Upper lobe of right lung (tissue), 1 donor: ENCODE data around the gene SOX2. TPM values are rescaled to one million over a fixed set of nuclear protein-coding genes. Genes with fewer than 3 reads are reported as not detected.

Experiments
- ATAC-seq: fragments of 200-7000 bp; cut with Tn5 transposase; one replicate; pipeline ENCODE4 v1.9.1; 2020; ENCODE audit warnings: mild to moderate bottlenecking, moderate library complexity
- DNase-seq: peaks from one replicate; pipeline ENCODE4 v3.0.0-alpha.2; 2020
- H3K27ac ChIP-seq: fragments of 200-600 bp; one replicate; pipeline ENCODE4 v1.8.0; 2022
- H3K27me3 ChIP-seq: fragments of 200-600 bp; one replicate; pipeline ENCODE4 v1.8.0; 2022; ENCODE audit warnings: mild to moderate bottlenecking
- H3K36me3 ChIP-seq: fragments of 200-600 bp; one replicate; pipeline ENCODE4 v1.8.0; 2022
- H3K4me1 ChIP-seq: fragments of 200-600 bp; one replicate; pipeline ENCODE4 v1.8.0; 2022
- H3K4me3 ChIP-seq: fragments of 200-600 bp; one replicate; pipeline ENCODE4 v1.8.0; 2022; ENCODE audit warnings: mild to moderate bottlenecking
- H3K9me3 ChIP-seq: fragments of 200-600 bp; one replicate; pipeline ENCODE4 v1.8.0; 2022
- CTCF ChIP-seq: fragments of 200-600 bp; IDR thresholded peaks from one replicate; pipeline ENCODE4 v1.8.0; 2022; ENCODE audit warnings: antibody characterized with exemption
- intact Hi-C: fragments of 100-400 bp; cut with DNase I; formaldehyde crosslinking; loops from one replicate; pipeline ENCODE4 v1.11.0; 2022
- total RNA-seq: library from RNA; stranded (reverse); fragmentation: NEBNext Ultra II Directional; extraction: Animal tissue kit (Norgen Biotek cat#: 25700); gene quantifications from one replicate; pipeline ENCODE4 v1.2.1, GENCODE V29; 2021
- donor health status: DM: no; HTN: yes; CAD: no; lungs with severe emphysema.

The SOX2 gene
- total RNA-seq, 1 donor from 2014 or later, result 0.20 TPM

GRCh38 chr3:181722766-181723425 is 11.2 kb downstream of the SOX2 start:
- Histone ChIP-seq H3K27me3 (peaks cover 100% of the 10 kb centered on the region), H3K36me3 (no peaks in the 10 kb centered on the region), H3K9me3 (no peaks in the 10 kb centered on the region), H3K4me3 (no peak overlapping the region), H3K4me1 (peaks cover 14% of the 10 kb centered on the region), H3K27ac (no peak overlapping the region)
- DNase-seq, result no peak
- intact Hi-C loops, result no loop called here
- no peak for TF ChIP-seq CTCF
- ATAC-seq, result no peak

GRCh38 chr3:181723625-181724191 is 12.0 kb downstream of the SOX2 start:
- DNase-seq (no peak), ATAC-seq (no peak)
- H3K9me3 ChIP-seq, result no peaks in the 10 kb centered on the region
- TF ChIP-seq CTCF, result no peak
- intact Hi-C loops, result no loop called here
- H3K36me3 ChIP-seq, result no peaks in the 10 kb centered on the region
- H3K27me3 ChIP-seq, result peaks cover 100% of the 10 kb centered on the region
- H3K4me3 ChIP-seq, result no peak overlapping the region
- H3K4me1 ChIP-seq, result peaks cover 14% of the 10 kb centered on the region
- no peak overlapping the region for H3K27ac ChIP-seq

GRCh38 chr3:181724192-181724965 is 12.7 kb downstream of the SOX2 start:
- ATAC-seq (no peak), DNase-seq (no peak)
- no peak for TF ChIP-seq CTCF
- Histone ChIP-seq H3K4me1 (peaks cover 14% of the 10 kb centered on the region), H3K36me3 (no peaks in the 10 kb centered on the region), H3K27ac (no peak overlapping the region), H3K4me3 (no peak overlapping the region), H3K9me3 (no peaks in the 10 kb centered on the region), H3K27me3 (peaks cover 100% of the 10 kb centered on the region)
- intact Hi-C loops, result no loop called here

GRCh38 chr3:181725131-181725731 is 13.5 kb downstream of the SOX2 start:
- Histone ChIP-seq H3K9me3 (no peaks in the 10 kb centered on the region), H3K4me3 (no peak overlapping the region), H3K27ac (no peak overlapping the region), H3K36me3 (no peaks in the 10 kb centered on the region), H3K4me1 (peaks cover 14% of the 10 kb centered on the region), H3K27me3 (peaks cover 100% of the 10 kb centered on the region)
- DNase-seq (no peak), ATAC-seq (no peak)
- TF ChIP-seq CTCF, result no peak
- intact Hi-C loops, result no loop called here

GRCh38 chr3:181725830-181726229 is 14.1 kb downstream of the SOX2 start:
- H3K4me3 ChIP-seq, result no peak overlapping the region
- TF ChIP-seq CTCF, result no peak
- H3K4me1 ChIP-seq, result peaks cover 14% of the 10 kb centered on the region
- no peak for ATAC-seq
- no peaks in the 10 kb centered on the region for H3K36me3 ChIP-seq
- peaks cover 100% of the 10 kb centered on the region for H3K27me3 ChIP-seq
- intact Hi-C loops, result no loop called here
- H3K27ac ChIP-seq, result no peak overlapping the region
- no peaks in the 10 kb centered on the region for H3K9me3 ChIP-seq
- no peak for DNase-seq
